HEK293 (cell line): Measurements from ENCODE around the gene DDX17.

Source experiments
- CTCF ChIP-seq: fragments of 450-650 bp; formaldehyde crosslinking; IDR thresholded peaks from 2 replicates; pipeline ENCODE4 v1.5.1; 2016; ENCODE audit warnings: missing biosample characterization, missing genetic modification characterization
- ZNF114 ChIP-seq: fragments of 450-650 bp; formaldehyde crosslinking; IDR thresholded peaks from 2 replicates; pipeline ENCODE4 v1.5.0; 2017; ENCODE audit warnings: missing biosample characterization, missing genetic modification characterization
- ZNF629 ChIP-seq: fragments of 450-650 bp; formaldehyde crosslinking; IDR thresholded peaks from 2 replicates; pipeline ENCODE4 v1.5.1; 2017; ENCODE audit warnings: missing biosample characterization, missing genetic modification characterization
- ZNF704 ChIP-seq: fragments of 450-650 bp; formaldehyde crosslinking; IDR thresholded peaks from 2 replicates; pipeline ENCODE4 v1.5.1; 2016; ENCODE audit warnings: missing biosample characterization, missing genetic modification characterization

- no peak for TF ChIP-seq ZNF629 (tag by site-specific recombination)
- no peak for TF ChIP-seq CTCF (tag by site-specific recombination)
- TF ChIP-seq ZNF114 (tag by site-specific recombination) = no peak
- TF ChIP-seq ZNF704 = no peak
These were observed 4.4 kb upstream of the DDX17 start for GRCh38 chr22:38510416-38510970.
